ENCODE results near the gene DUSP23.

- TF ChIP-seq CTCF (IDR thresholded peaks at IDR 0.05; ENCODE audit: insufficient read depth, low read length, poor library complexity, severe bottlenecking) (no peak), EZH2phosphoT487 (conservative IDR thresholded peaks at IDR 0.05; ENCODE audit: low read length) (no peak)
These were observed 35.2 kb downstream of the DUSP23 start for GRCh38 chr1:159815926-159816325.
